Camera-type eye (tissue), 1 donor: ENCODE results near the gene ACAA1. TPM values are rescaled to one million over a fixed set of nuclear protein-coding genes. Genes with fewer than 3 reads are reported as not detected.

Experiments used
- total RNA-seq: library from RNA; depleted of rRNA; stranded (reverse); fragments of >200 nt; gene quantifications from one replicate; pipeline ENCODE4 v1.2.3, GENCODE V29; 2014

The ACAA1 gene
- 38.9 TPM for total RNA-seq

GRCh38 chr3:38136777-38137614 is at the start of gene ACAA1:
Gene ACAA1, minus strand, starts transcription at chr3:38137127. Its CDS starts 92 bp downstream, at chr3:38137035.

GRCh38 chr3:38164952-38165721 is 28.2 kb upstream of the ACAA1 start, which contains the start of gene OXSR1:
Gene OXSR1, plus strand, starts transcription at chr3:38165537. Its CDS starts 340 bp downstream, at chr3:38165877.

GRCh38 chr3:38138349-38139190 is 1.6 kb upstream of the ACAA1 start, which contains the start of gene MYD88:
Gene MYD88, plus strand, starts transcription at chr3:38138661. Its CDS starts 40 bp downstream, at chr3:38138701.

Other genes with a start within 250 kb of the ACAA1 start
- 14.9 TPM for gene VILL, start 146.3 kb downstream of the ACAA1 start, total RNA-seq
- gene PLCD1, start 107.5 kb downstream of the ACAA1 start, total RNA-seq = 25.6 TPM
- gene DLEC1, start 97.9 kb downstream of the ACAA1 start, total RNA-seq = 0.33 TPM
- 20.4 TPM for gene MYD88, start 1.5 kb upstream of the ACAA1 start, total RNA-seq
- 48.1 TPM for gene OXSR1, start 28.4 kb upstream of the ACAA1 start, total RNA-seq
- gene SLC22A13, start 128.7 kb upstream of the ACAA1 start, total RNA-seq = 0.27 TPM
- 0.16 TPM for gene SLC22A14, start 145.2 kb upstream of the ACAA1 start, total RNA-seq
- gene XYLB, start 209.7 kb upstream of the ACAA1 start, total RNA-seq = 9.3 TPM